ENCODE measurements around the gene GRIP2. TPM values are rescaled to one million over a fixed set of nuclear protein-coding genes. Genes with fewer than 3 reads are reported as not detected.

GRIP2 gene
- polyA plus RNA-seq, 1 experiment, result not detected

DNA sequence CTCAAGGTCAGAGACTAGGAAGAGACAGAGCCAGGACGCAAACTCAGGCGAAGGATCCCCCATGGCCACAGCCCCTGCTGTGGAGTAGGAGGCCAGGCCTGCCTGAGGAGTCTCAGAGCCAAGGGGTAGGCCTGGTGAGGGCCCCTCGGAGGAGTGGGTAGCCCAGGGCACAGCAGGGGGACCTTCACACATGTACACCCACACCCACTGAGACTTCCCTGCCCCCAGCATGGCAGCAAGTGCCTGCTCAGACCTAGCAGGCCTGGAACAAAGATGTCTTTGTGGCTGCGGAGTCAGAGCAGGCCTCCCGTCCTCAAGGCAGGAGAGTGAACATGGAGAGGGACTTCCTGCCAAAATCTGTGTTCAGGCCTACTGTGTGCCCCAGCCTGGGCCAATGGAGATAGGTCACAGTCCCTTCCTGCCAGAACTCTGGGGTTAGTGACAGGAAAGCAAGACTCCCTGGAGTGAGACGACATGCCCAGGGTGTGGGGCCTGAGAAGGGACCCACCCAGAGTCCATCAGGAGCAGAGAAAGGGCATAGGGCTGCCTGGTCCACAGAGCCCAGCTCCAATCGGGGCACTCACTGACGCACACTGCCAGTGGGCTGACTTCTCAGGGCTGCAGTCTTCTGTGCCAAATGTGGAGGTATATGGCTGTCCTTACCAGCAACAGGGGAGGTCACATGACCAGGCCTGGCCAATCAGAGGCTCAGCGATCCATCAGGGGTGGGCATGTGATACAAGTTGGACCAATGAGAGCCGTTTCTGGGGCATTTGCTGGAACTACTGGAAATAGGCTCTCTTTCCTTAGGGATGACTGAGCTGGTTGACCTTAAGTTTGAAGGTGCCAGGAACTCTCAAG is 2.3 kb downstream of the GRIP2 start:
- ChIA-PET POLR2A (interaction anchor here (0.6 kb wide), 1 partner anchor 20 kb away, joined by 6 read pairs; no protein-coding TSS in a partner anchor), CTCF (interaction anchor here (0.9 to 1.6 kb wide), 3 partner anchors 10 to 334 kb away, joined by 4 to 10 read pairs (median 4); no protein-coding TSS in a partner anchor)
- Histone ChIP-seq H3K27me3 (ENCODE audit: control insufficient read depth, insufficient read depth, low read length) (peaks cover 40% of the 10 kb centered on the region), H3K4me3 (ENCODE audit: low read depth, low read length) (no peak overlapping the region), H3K27ac (ENCODE audit: low read depth, low read length) (no peak overlapping the region), H3K9me3 (ENCODE audit: control insufficient read depth, insufficient read depth, low read length) (no peaks in the 10 kb centered on the region)
- TF ChIP-seq, protein P1, sequence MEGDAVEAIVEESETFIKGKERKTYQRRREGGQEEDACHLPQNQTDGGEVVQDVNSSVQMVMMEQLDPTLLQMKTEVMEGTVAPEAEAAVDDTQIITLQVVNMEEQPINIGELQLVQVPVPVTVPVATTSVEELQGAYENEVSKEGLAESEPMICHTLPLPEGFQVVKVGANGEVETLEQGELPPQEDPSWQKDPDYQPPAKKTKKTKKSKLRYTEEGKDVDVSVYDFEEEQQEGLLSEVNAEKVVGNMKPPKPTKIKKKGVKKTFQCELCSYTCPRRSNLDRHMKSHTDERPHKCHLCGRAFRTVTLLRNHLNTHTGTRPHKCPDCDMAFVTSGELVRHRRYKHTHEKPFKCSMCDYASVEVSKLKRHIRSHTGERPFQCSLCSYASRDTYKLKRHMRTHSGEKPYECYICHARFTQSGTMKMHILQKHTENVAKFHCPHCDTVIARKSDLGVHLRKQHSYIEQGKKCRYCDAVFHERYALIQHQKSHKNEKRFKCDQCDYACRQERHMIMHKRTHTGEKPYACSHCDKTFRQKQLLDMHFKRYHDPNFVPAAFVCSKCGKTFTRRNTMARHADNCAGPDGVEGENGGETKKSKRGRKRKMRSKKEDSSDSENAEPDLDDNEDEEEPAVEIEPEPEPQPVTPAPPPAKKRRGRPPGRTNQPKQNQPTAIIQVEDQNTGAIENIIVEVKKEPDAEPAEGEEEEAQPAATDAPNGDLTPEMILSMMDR (IDR thresholded peaks at IDR 0.05; ENCODE audit: low read depth, low read length), result no peak
- no peak for DNase-seq (ENCODE audit: low read depth, low spot score)

DNA sequence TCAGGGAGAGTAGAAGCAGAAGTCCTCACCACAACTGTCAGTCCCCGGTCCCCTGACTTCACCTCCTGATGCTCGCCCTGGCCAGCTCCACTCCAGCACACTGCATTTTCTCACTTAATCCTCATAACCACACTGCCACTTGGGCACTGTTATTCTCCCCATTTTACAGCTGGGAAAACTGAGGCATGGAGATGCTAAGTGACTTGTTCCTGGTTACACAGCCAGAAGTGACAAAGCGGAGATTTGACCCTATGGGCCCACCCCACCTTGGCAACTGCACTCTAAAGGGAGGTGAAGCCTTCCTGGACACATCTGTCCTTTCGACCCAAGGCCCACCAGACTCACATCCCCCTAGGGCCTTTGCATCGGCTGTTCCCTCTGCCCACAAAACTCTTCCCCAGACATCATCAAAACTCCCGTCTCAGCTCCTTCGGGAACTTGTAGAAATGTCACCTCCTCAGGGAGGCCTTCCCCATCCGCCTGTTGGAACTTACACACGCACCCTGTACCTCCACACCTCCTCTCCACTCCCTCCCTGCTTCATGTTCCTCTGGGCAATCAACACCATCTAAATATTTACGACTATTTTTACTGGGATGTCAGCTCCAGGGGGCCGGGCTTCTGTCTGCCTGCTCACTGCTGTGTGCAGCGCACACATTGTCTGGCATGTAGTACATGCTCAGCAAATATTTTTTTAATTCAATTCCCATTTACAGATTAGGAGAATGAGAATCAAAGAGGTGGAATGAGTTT is 3.1 kb downstream of the GRIP2 start:
- H3K4me3 ChIP-seq (ENCODE audit: low read depth, low read length), result no peak overlapping the region
- H3K9me3 ChIP-seq (ENCODE audit: control insufficient read depth, insufficient read depth, low read length), result no peaks in the 10 kb centered on the region; the same call in 1 of the 2 replicates
- TF ChIP-seq, protein P1 (IDR thresholded peaks at IDR 0.05; ENCODE audit: low read depth, low read length), result no peak
- ChIA-PET POLR2A (no interaction called here), CTCF (no interaction called here)
- DNase-seq (ENCODE audit: low read depth, low spot score), result no peak
- H3K27ac ChIP-seq (ENCODE audit: low read depth, low read length), result no peak overlapping the region
- peaks cover 44% of the 10 kb centered on the region for H3K27me3 ChIP-seq (ENCODE audit: control insufficient read depth, insufficient read depth, low read length)

DNA sequence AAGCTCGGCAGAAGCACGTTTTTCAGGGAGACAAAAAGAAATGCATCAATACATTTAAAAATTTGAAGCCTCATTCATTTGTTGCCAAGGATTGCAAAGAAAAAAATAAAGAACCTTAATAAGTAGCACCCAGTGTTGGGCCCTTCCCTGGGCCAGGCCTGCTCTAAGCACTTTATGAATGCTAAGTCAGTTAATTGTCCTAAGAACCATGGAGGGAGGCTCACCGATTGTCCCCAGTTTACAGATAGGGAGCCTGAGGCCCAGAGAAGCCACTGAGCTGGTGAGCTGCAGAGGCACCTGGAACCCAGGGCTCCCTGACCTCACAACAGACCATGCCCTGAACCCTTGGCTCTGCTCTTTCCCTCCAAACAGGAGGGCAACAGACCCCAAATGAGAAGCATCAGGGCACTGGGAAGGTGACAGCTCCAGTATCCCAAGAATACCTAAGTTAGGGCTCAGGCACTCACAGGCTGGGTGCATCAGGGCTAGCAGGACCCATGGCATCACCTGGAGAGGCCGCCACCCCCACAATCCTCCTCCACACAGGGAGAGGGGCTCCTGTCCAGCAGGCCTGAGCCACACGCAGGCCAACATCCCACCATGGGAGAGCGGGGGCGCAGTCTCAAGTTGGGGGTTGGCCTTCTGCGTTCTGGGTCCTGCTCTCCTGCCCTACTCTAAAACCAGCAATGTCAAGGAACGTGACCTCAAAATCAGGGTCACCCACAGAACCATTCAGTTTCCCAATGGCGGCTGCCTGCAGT is 3.9 kb downstream of the GRIP2 start:
- TF ChIP-seq, protein P1 (IDR thresholded peaks at IDR 0.05; ENCODE audit: low read depth, low read length), result no peak
- no peak overlapping the region for H3K27ac ChIP-seq (ENCODE audit: low read depth, low read length)
- POLR2A ChIA-PET, result no interaction called here
- H3K9me3 ChIP-seq (ENCODE audit: control insufficient read depth, insufficient read depth, low read length), result no peaks in the 10 kb centered on the region; the same call in 1 of the 2 replicates
- no peak overlapping the region for H3K4me3 ChIP-seq (ENCODE audit: low read depth, low read length)
- DNase-seq (ENCODE audit: low read depth, low spot score), result no peak
- peaks cover 40% of the 10 kb centered on the region for H3K27me3 ChIP-seq (ENCODE audit: control insufficient read depth, insufficient read depth, low read length)
- CTCF ChIA-PET, result no interaction called here

DNA sequence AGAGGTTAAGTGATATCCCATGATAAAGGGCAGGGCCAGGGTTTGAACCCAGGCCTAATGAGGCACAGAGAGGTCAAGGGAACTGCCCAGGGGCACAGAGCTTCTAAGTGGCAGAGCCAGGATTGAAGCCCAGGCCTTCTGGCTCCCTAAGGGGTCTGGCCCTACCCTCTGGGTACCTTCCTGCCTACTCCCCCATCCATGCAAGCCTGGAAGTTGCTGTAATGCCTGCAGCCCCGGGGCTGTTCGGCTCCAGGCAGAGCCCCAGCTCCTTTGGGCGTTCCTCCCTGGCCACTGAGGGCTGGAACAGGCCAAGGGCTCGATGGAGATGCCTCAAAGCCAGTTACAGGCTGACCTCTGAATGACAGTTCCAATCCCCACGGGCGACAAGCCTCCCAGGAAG is 4.5 kb downstream of the GRIP2 start:
- ChIA-PET POLR2A (no interaction called here), CTCF (no interaction called here)
- H3K4me3 ChIP-seq (ENCODE audit: low read depth, low read length), result no peak overlapping the region
- no peak overlapping the region for H3K27ac ChIP-seq (ENCODE audit: low read depth, low read length)
- H3K9me3 ChIP-seq (ENCODE audit: control insufficient read depth, insufficient read depth, low read length), result no peaks in the 10 kb centered on the region; the same call in 1 of the 2 replicates
- TF ChIP-seq, protein P1 (IDR thresholded peaks at IDR 0.05; ENCODE audit: low read depth, low read length), result no peak
- peaks cover 35% of the 10 kb centered on the region for H3K27me3 ChIP-seq (ENCODE audit: control insufficient read depth, insufficient read depth, low read length)
- no peak for DNase-seq (ENCODE audit: low read depth, low spot score)

Measured in AG04450 (cell line).